Thoracic aorta (tissue), 2 donors: ENCODE results near the gene HVCN1. TPM values are rescaled to one million over a fixed set of nuclear protein-coding genes. Genes with fewer than 3 reads are reported as not detected.
A peak's percentile ranks its signal among the peaks of the same experiment; 100 is the strongest.
"Not testable (repeated sequence)": the region's sequence is repeated elsewhere in the genome, so short reads cannot be mapped to it uniquely, and the experiment has no call there.

Experiments
- ATAC-seq: fragments of 150-250 bp; one replicate; pipeline ENCODE4 v1.8.0; 2017; ENCODE audit warnings: low read depth; ENCODE audit not compliant: insufficient number of reproducible peaks, low FRiP score
- DNase-seq: peaks from one replicate; pipeline ENCODE4 v3.0.0-alpha.2; 2020; ENCODE audit warnings: low spot score
- H3K27ac ChIP-seq, 2 donors: fragments of 200-600 bp; sonication (generic); 1 replicate in 1 of 2; 2 replicates in 1 of 2; pipeline ENCODE4 v1.5.1; 2016; ENCODE audit warnings: mild to moderate bottlenecking in 2 of 2, moderate library complexity in 2 of 2
- H3K27me3 ChIP-seq: fragments of 200-600 bp; sonication (generic); replicated peaks from 2 replicates; pipeline ENCODE4 v1.6.0; 2016; ENCODE audit warnings: mild to moderate bottlenecking; ENCODE audit not compliant: insufficient read depth
- H3K36me3 ChIP-seq: fragments of 200-600 bp; sonication (generic); one replicate; pipeline ENCODE4 v1.5.1; 2016
- H3K4me1 ChIP-seq, 2 donors: fragments of 200-600 bp; sonication (generic); 1 replicate in 1 of 2; 2 replicates in 1 of 2; pipeline versions ENCODE4 v1.5.1 to v1.6.0; 2016; ENCODE audit warnings: low read depth in 2 of 2, mild to moderate bottlenecking in 1 of 2; ENCODE audit not compliant: control insufficient read depth in 1 of 2
- H3K4me3 ChIP-seq: fragments of 200-600 bp; sonication (generic); 2 replicates; pipeline ENCODE4 v1.5.1; 2016; ENCODE audit warnings: mild to moderate bottlenecking
- H3K9me3 ChIP-seq: fragments of 200-600 bp; sonication (generic); 2 replicates; pipeline ENCODE4 v1.5.1; 2016
- total RNA-seq, 2 donors: library from RNA; depleted of rRNA; stranded (reverse); fragments of >200 nt; gene quantifications; one replicate each; pipeline versions ENCODE4 v1.1.0 to v1.2.3, GENCODE V29; 2016
- TF ChIP-seq, protein P1 (sequence below): fragments of 200-600 bp; sonication (generic); IDR thresholded peaks from one replicate; pipeline ENCODE4 v1.5.1; 2019; ENCODE audit warnings: antibody characterized with exemption

Gene HVCN1, protein sequence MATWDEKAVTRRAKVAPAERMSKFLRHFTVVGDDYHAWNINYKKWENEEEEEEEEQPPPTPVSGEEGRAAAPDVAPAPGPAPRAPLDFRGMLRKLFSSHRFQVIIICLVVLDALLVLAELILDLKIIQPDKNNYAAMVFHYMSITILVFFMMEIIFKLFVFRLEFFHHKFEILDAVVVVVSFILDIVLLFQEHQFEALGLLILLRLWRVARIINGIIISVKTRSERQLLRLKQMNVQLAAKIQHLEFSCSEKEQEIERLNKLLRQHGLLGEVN
- total RNA-seq = 10 to 100 TPM; 12.3 to 14.5 TPM

DNA sequence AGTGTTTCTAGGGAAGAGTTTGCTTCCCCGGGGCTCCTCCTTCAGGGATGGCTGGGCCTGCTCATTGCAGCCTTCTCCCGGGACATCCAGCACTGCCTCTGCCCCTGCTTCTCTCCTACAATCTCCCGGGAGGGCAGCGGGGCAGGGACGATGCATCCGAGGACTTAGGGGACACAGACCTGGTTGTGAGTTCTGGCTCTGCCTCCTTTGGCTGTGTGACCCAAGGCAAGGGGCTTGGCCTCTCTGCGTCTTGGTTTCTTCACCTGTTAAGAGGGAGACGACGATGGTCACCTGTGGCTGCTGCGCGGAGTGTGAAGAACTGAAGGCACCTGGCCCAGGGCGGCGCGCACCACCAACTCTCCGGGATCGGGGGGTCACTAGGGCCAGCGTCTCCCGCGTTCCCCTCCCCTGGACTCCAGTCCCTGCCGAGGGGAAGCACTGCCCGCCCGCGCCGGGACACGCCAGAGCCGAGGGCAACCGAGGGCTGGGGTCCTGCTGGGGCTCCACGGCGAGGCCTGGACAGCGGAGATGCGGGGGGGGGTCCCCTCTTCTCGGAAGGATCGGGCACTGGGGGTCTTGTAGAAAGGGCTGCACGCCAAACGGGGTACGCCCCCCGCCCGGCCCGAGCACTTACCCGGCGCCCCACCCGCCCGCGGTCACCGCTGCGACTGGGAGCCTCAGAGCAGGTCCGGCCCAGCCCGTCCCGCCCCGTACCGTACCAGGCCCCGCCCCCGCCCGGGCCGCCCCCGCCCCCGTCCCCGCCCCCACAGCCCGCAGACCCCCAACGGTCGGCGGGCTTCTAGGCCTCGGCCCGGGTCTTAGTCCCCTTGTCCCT lies at the start of gene HVCN1:
Gene HVCN1, minus strand, starts transcription at position 670 of the 835 bp plus-strand sequence. CDS start 5,870 bp downstream, outside the sequence.
- no peaks in the 10 kb centered on the region for H3K36me3 ChIP-seq
- TF ChIP-seq, protein P1, sequence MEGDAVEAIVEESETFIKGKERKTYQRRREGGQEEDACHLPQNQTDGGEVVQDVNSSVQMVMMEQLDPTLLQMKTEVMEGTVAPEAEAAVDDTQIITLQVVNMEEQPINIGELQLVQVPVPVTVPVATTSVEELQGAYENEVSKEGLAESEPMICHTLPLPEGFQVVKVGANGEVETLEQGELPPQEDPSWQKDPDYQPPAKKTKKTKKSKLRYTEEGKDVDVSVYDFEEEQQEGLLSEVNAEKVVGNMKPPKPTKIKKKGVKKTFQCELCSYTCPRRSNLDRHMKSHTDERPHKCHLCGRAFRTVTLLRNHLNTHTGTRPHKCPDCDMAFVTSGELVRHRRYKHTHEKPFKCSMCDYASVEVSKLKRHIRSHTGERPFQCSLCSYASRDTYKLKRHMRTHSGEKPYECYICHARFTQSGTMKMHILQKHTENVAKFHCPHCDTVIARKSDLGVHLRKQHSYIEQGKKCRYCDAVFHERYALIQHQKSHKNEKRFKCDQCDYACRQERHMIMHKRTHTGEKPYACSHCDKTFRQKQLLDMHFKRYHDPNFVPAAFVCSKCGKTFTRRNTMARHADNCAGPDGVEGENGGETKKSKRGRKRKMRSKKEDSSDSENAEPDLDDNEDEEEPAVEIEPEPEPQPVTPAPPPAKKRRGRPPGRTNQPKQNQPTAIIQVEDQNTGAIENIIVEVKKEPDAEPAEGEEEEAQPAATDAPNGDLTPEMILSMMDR = no peak
- ATAC-seq (peak; percentile 36), DNase-seq (no peak)
- H3K4me3 ChIP-seq = peak within 1 kb of the TSS; percentile 82
- peaks cover 0 to 13% of the 10 kb centered on the region in 2 donors for H3K4me1 ChIP-seq
- no peaks in the 10 kb centered on the region for H3K9me3 ChIP-seq
- H3K27ac ChIP-seq = peak within 1 kb of the TSS; percentile 57 to 68
- H3K27me3 ChIP-seq = no peaks in the 10 kb centered on the region

DNA sequence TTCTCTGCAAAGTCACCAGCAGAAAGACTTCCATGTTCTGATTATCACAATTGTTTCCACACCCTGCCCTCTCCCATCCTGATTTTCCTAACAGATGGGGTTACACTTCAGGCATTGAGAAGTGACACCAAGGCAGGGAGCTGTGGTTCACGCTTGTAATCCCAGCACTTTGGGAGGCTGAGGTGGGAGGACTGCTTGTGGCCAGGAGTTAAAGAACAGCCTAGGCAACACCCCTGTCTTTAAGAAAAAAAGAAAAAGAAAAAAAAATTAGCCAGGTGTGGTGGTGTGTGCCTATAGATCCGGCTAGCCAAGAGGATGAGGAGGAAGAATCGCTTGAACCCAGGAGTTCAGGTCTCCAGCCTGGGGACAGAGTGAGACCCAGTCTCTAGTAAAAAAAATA lies 48.6 kb upstream of the HVCN1 start:
- no peaks in the 10 kb centered on the region for H3K27me3 ChIP-seq
- H3K4me3 ChIP-seq = no peak overlapping the region
- ATAC-seq (no peak), DNase-seq (no peak)
- peaks cover 36 to 58% of the 10 kb centered on the region in 2 donors for H3K4me1 ChIP-seq
- H3K36me3 ChIP-seq = peaks cover 7% of the 10 kb centered on the region
- TF ChIP-seq, protein P1 = no peak
- H3K9me3 ChIP-seq = no peaks in the 10 kb centered on the region
- H3K27ac ChIP-seq = no peak overlapping the region

DNA sequence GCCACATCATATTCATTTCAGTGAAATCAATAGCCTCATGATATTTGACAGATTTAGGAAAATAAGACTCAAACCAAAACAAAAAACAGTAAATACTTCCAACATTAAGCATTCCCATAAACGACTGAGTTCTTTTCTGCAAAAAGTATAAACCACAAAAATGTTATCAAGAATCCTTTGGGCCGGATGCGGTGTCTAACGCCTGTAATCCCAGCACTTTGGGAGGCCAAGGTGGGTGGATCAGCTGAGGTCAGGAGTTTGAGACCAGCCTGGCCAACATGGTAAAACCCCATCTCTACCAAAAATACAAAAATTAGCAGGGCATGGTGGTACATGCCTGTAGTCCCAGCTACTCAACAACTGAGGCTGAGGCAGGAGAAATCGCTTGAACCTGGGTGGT lies 48.1 kb upstream of the HVCN1 start:
- H3K27me3 ChIP-seq, H3K36me3 ChIP-seq, H3K9me3 ChIP-seq, ATAC-seq, H3K4me3 ChIP-seq, DNase-seq, H3K27ac ChIP-seq: not testable (repeated sequence)
- H3K4me1 ChIP-seq = peaks cover 39 to 63% of the 10 kb centered on the region in 2 donors

DNA sequence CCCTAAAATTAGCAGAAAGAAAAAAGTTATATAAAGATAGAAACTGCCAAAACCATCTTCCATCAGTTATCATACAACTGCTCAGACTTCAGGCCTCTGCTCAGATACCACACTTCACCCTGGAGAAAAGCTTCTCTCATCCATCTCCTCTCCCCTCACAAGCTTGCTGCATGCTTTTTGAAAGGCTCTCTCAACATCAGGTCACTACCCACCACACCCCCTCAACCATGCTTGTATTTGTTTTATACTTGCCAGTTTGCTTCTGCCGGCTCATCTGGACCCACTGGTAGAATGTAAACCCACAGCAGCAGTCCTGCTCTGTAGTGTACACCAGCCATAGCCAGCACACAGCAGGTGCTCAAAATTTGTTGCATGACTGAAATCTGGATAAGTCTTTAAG lies 45.0 kb upstream of the HVCN1 start:
- DNase-seq (no peak), ATAC-seq (no peak)
- TF ChIP-seq, protein P1 = no peak
- H3K36me3 ChIP-seq = peaks cover 26% of the 10 kb centered on the region
- no peak overlapping the region for H3K4me3 ChIP-seq
- no peaks in the 10 kb centered on the region for H3K27me3 ChIP-seq
- H3K9me3 ChIP-seq = no peaks in the 10 kb centered on the region
- no peak overlapping the region for H3K27ac ChIP-seq
- peaks cover 29 to 51% of the 10 kb centered on the region in 2 donors for H3K4me1 ChIP-seq

DNA sequence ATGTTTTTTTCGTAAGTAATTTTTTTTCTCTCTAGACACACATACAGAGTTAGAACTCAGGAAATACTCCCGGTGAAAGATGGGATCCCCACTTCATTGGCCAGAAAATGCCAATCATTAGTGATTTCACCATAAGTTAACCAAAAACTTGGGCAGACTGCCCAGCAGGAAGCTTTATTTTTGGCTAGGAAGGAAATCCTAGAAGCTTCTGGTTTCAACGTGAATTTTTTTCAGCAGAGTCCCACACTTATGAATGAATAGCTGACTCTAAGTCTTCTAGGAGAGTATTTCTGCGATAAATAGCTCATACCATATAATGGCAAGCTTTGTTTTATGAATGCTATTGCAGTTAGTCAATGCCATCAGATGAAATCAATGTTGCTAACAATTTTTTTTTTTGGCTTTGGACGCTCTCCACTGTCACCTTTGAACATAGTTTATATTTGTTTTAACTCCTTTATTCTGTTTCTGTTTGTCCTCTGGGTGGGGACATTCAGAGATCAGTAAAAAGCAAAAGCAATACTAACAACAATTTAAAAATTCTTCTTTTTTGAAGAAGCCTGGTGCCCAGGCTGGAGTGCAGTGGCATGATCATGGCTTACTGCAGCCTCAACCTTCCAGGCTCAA lies 44.3 kb upstream of the HVCN1 start:
- Histone ChIP-seq H3K27ac (no peak overlapping the region), H3K36me3 (peaks cover 26% of the 10 kb centered on the region)
- TF ChIP-seq, protein P1 = no peak

More for the DNA sequence above, 44.3 kb upstream of the HVCN1 start:
- Histone ChIP-seq H3K9me3 (no peaks in the 10 kb centered on the region), H3K4me1 (peaks cover 23 to 44% of the 10 kb centered on the region in 2 donors), H3K4me3 (peak overlapping the region; percentile 19), H3K27me3 (no peaks in the 10 kb centered on the region)
- no peak for DNase-seq
- ATAC-seq = no peak
